ENCODE measurements around the gene IGSF22.

- no peak for TF ChIP-seq FOXP1 (CRISPR knock-in tag; IDR thresholded peaks at IDR 0.05)
- TF ChIP-seq ZC3H4 (CRISPR knock-in tag; IDR thresholded peaks at IDR 0.05; ENCODE audit: borderline replicate concordance), result no peak
- TF ChIP-seq CTCF (IDR thresholded peaks at IDR 0.05 in 2 of 3, conservative IDR thresholded peaks at IDR 0.05 in 1 of 3; ENCODE audit: insufficient read depth in 2 of 3, low read depth in 1 of 3, low read length in 3 of 3), result no peak
- no peak for TF ChIP-seq SIN3A (IDR thresholded peaks at IDR 0.05; ENCODE audit: borderline replicate concordance in 2 of 2, control insufficient read depth in 1 of 2, low read depth in 2 of 2, low read length in 2 of 2)
- no peak for TF ChIP-seq USF2 (CRISPR knock-in tag; IDR thresholded peaks at IDR 0.05)
- TF ChIP-seq HDGF (IDR thresholded peaks at IDR 0.05), result no peak
- no peak for TF ChIP-seq SMAD3 (CRISPR knock-in tag; conservative IDR thresholded peaks at IDR 0.05)
- no peak for TF ChIP-seq ZNF121 (CRISPR knock-in tag; conservative IDR thresholded peaks at IDR 0.05)
- no peak for TF ChIP-seq HOXB6 (CRISPR knock-in tag; IDR thresholded peaks at IDR 0.05; ENCODE audit: borderline replicate concordance)
- TF ChIP-seq CHD7 (IDR thresholded peaks at IDR 0.05; ENCODE audit: low read depth, low read length), result no peak
- no peak for TF ChIP-seq CHD2 (IDR thresholded peaks at IDR 0.05; ENCODE audit: low read depth, low read length)
- no peak for TF ChIP-seq PRMT5 (CRISPR knock-in tag; IDR thresholded peaks at IDR 0.05)
- TF ChIP-seq, protein P1, sequence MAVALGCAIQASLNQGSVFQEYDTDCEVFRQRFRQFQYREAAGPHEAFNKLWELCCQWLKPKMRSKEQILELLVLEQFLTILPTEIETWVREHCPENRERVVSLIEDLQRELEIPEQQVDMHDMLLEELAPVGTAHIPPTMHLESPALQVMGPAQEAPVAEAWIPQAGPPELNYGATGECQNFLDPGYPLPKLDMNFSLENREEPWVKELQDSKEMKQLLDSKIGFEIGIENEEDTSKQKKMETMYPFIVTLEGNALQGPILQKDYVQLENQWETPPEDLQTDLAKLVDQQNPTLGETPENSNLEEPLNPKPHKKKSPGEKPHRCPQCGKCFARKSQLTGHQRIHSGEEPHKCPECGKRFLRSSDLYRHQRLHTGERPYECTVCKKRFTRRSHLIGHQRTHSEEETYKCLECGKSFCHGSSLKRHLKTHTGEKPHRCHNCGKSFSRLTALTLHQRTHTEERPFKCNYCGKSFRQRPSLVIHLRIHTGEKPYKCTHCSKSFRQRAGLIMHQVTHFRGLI (CRISPR knock-in tag; IDR thresholded peaks at IDR 0.05), result no peak
- TF ChIP-seq RNF2 (IDR thresholded peaks at IDR 0.05), result no peak
Measured at GRCh38 chr11:18703001-18703763, 22.8 kb downstream of the IGSF22 start.

All from K562 (cell line).